Activated CD4-positive, alpha-beta T cell treated with anti-CD3 and anti-CD28 coated beads, Interleukin-2, amount 50 U/mL, for 48 hours (primary cell): ENCODE measurements around the gene RIMBP2.

Experiments
- DNase-seq, 2 experiments: peaks; one replicate each; pipeline ENCODE4 v3.0.0-alpha.2; 2020

Gene RIMBP2

GRCh38 chr12:130677957-130678558 lies 38.0 kb downstream of the RIMBP2 start:
- DNase-seq: no peak

- DNase-seq: no peak
These were observed 40.3 kb downstream of the RIMBP2 start for GRCh38 chr12:130675791-130676190.

GRCh38 chr12:130675121-130675520 lies 41.0 kb downstream of the RIMBP2 start:
- DNase-seq: no peak

- DNase-seq: no peak
These were observed 41.4 kb downstream of the RIMBP2 start for GRCh38 chr12:130674676-130675075.

GRCh38 chr12:130673036-130673705 lies 42.9 kb downstream of the RIMBP2 start:
- DNase-seq: no peak

- DNase-seq: no peak
These were observed 43.8 kb downstream of the RIMBP2 start for GRCh38 chr12:130672089-130672820.

- DNase-seq: no peak
These were observed 44.5 kb downstream of the RIMBP2 start for GRCh38 chr12:130671556-130671955.

- DNase-seq: no peak
These were observed 46.3 kb downstream of the RIMBP2 start for GRCh38 chr12:130669797-130670196.

- no peak for DNase-seq
These were observed 46.9 kb downstream of the RIMBP2 start for GRCh38 chr12:130669205-130669557.

- DNase-seq: no peak
These were observed 47.6 kb downstream of the RIMBP2 start for GRCh38 chr12:130668286-130669204.

- DNase-seq: no peak
These were observed 48.6 kb downstream of the RIMBP2 start for GRCh38 chr12:130667421-130667960.

- DNase-seq: no peak
These were observed 49.5 kb downstream of the RIMBP2 start for GRCh38 chr12:130666645-130667044.

GRCh38 chr12:130665753-130666152 lies 50.3 kb downstream of the RIMBP2 start:
- no peak for DNase-seq

GRCh38 chr12:130664772-130665171 lies 51.3 kb downstream of the RIMBP2 start:
- no peak for DNase-seq

GRCh38 chr12:130664252-130664651 lies 51.8 kb downstream of the RIMBP2 start:
- DNase-seq: no peak

GRCh38 chr12:130663514-130663913 lies 52.6 kb downstream of the RIMBP2 start:
- DNase-seq: no peak

- DNase-seq: no peak
These were observed 54.4 kb downstream of the RIMBP2 start for GRCh38 chr12:130661486-130662255.

- DNase-seq: no peak
These were observed 55.0 kb downstream of the RIMBP2 start for GRCh38 chr12:130661059-130661458.

- DNase-seq: no peak
These were observed 57.8 kb downstream of the RIMBP2 start for GRCh38 chr12:130658145-130658911.

- no peak for DNase-seq
These were observed 59.7 kb downstream of the RIMBP2 start for GRCh38 chr12:130656411-130656810.

- no peak for DNase-seq
These were observed 60.2 kb downstream of the RIMBP2 start for GRCh38 chr12:130655881-130656280.
